Spleen (tissue), 11 donors: ENCODE results near the gene COL23A1. TPM values are rescaled to one million over a fixed set of nuclear protein-coding genes. Genes with fewer than 3 reads are reported as not detected.

Source experiments
- DNase-seq: peaks from one replicate; pipeline ENCODE4 v3.0.0-alpha.2; 2020
- H3K27ac ChIP-seq, 8 donors: fragments of 200-600 bp; sonication (generic) in 7 of 8; 1 replicate in 4 of 8; 2 replicates in 4 of 8; pipeline versions ENCODE4 v1.5.0 to v1.8.0; 2016 to 2021; ENCODE audit warnings: inconsistent platforms in 4 of 8, mild to moderate bottlenecking in 4 of 8, moderate library complexity in 1 of 8
- H3K27me3 ChIP-seq, 7 donors: fragments of 200-600 bp; sonication (generic) in 6 of 7; replicated peaks in 1 of 7; 1 replicate in 4 of 7; 2 replicates in 3 of 7; pipeline versions ENCODE4 v1.5.0 to v1.8.0; 2016 to 2021; ENCODE audit warnings: inconsistent platforms in 3 of 7, mild to moderate bottlenecking in 1 of 7
- H3K36me3 ChIP-seq, 6 donors: fragments of 200-600 bp; sonication (generic) in 5 of 6; 1 replicate in 4 of 6; 2 replicates in 2 of 6; pipeline versions ENCODE4 v1.5.0 to v1.8.0; 2016 to 2021; ENCODE audit warnings: inconsistent platforms in 2 of 6
- H3K4me1 ChIP-seq, 6 donors: fragments of 200-600 bp; sonication (generic) in 5 of 6; 1 replicate in 3 of 6; 2 replicates in 3 of 6; pipeline versions ENCODE4 v1.5.0 to v1.8.0; 2016 to 2021; ENCODE audit warnings: inconsistent platforms in 3 of 6
- H3K4me3 ChIP-seq, 8 donors: fragments of 200-600 bp; sonication (generic) in 7 of 8; 1 replicate in 4 of 8; 2 replicates in 4 of 8; pipeline versions ENCODE4 v1.5.0 to v1.8.0; 2016 to 2021; ENCODE audit warnings: inconsistent platforms in 4 of 8, mild to moderate bottlenecking in 4 of 8, moderate library complexity in 2 of 8
- H3K9me3 ChIP-seq, 8 donors: fragments of 200-600 bp; sonication (generic) in 7 of 8; 1 replicate in 4 of 8; 2 replicates in 4 of 8; pipeline versions ENCODE4 v1.5.0 to v1.8.0; 2016 to 2021; ENCODE audit warnings: inconsistent platforms in 4 of 8
- CTCF ChIP-seq, 11 experiments: fragments of 200-600 bp in 7 of 11; fragments of 450-650 bp in 4 of 11; sonication (generic) in 4 of 11; IDR thresholded peaks in 8 of 11; conservative IDR thresholded peaks in 3 of 11; 1 replicate in 7 of 11; 2 replicates in 4 of 11; pipeline versions ENCODE4 v1.4.0 to v1.8.0; 2016 to 2021; ENCODE audit warnings: antibody characterized with exemption in 11 of 11, inconsistent platforms in 4 of 11, mild to moderate bottlenecking in 1 of 11
- POLR2A ChIP-seq, 3 donors: fragments of 450-650 bp; IDR thresholded peaks; one replicate each; pipeline ENCODE4 v1.5.1; 2017; ENCODE audit warnings: antibody characterized with exemption in 3 of 3, mild to moderate bottlenecking in 1 of 3
- POLR2AphosphoS5 ChIP-seq, 3 donors: sonication (generic); formaldehyde crosslinking; IDR thresholded peaks; one replicate each; pipeline ENCODE4 v1.5.1; 2017; ENCODE audit warnings: antibody characterized with exemption in 3 of 3
- WGBS, 5 donors: extraction: QIAGEN DNeasy Blood & Tissue Kit in 3 of 5; methylation state at CpG; one replicate each; pipeline versions ENCODE4 v1.1.5 to v1.1.7; 2013 to 2018; 5-methylcytosine and 5-hydroxymethylcytosine counted together
- intact Hi-C: fragments of 100-400 bp; cut with DNase I; formaldehyde crosslinking; loops from one replicate; pipeline ENCODE4 v1.15.0; 2023; ENCODE audit warnings: low total_unique reads
- polyA plus RNA-seq, 3 donors: library from polyadenylated mRNA; stranded (reverse); fragments of 200-250 nt; gene quantifications; one replicate each; pipeline ENCODE4 v1.2.1, GENCODE V29; 2013
- total RNA-seq, 7 donors: library from RNA; depleted of rRNA in 3 of 7; stranded (reverse); fragments of >200 nt in 3 of 7; fragmentation: NEBNext Ultra II Directional in 4 of 7; extraction: Animal tissue kit (Norgen Biotek cat#: 25700) in 4 of 7; gene quantifications; one replicate each; pipeline versions ENCODE4 v1.1.0 to v1.2.1, GENCODE V29; 2016 to 2021
- donor health status: healthy with polysubstance abuse.
- donor health status: DM: no; HTN: no; CAD: no; lungs with moderate emphysema.
- donor health status: DM: no; HTN: no; CAD: no.
- donor health status: Bipolar disorder and iron deficiency.
- donor health status: healthy.
- donor health status: DM: no; HTN: no; CAD: no.
- donor health status: DM: yes; HTN: yes; CAD: no.

COL23A1 gene
- total and polyA plus RNA-seq, 10 donors, result 0.63 to 3.8 (median 1.9) TPM

- TF ChIP-seq CTCF (IDR thresholded peaks at IDR 0.05 in 8 of 11, conservative IDR thresholded peaks at IDR 0.05 in 3 of 11), result no peak
- TF ChIP-seq POLR2AphosphoS5 (IDR thresholded peaks at IDR 0.05), result no peak
- TF ChIP-seq POLR2A (IDR thresholded peaks at IDR 0.05), result no peak
- DNase-seq, result no peak
Observed at GRCh38 chr5:178474562-178475184, 115.5 kb downstream of the COL23A1 start.

GRCh38 chr5:178473854-178474253, 116.3 kb downstream of the COL23A1 start:
- intact Hi-C loops, result no loop called here
- TF ChIP-seq POLR2AphosphoS5 (IDR thresholded peaks at IDR 0.05) (no peak), POLR2A (IDR thresholded peaks at IDR 0.05) (no peak), CTCF (IDR thresholded peaks at IDR 0.05 in 8 of 11, conservative IDR thresholded peaks at IDR 0.05 in 3 of 11) (no peak)
- 23 to 45% (median 34%) methylated on average over 7 of the region's 7 CpGs for WGBS, 5 donors
- Histone ChIP-seq H3K27me3 (no peaks in the 10 kb centered on the region), H3K4me3 (no peak overlapping the region), H3K36me3 (no peaks in the 10 kb centered on the region), H3K27ac (no peak overlapping the region), H3K4me1 (peaks cover 0 to 53% (median 12%) of the 10 kb centered on the region in 6 donors), H3K9me3 (peaks cover 0 to 5% (median 0%) of the 10 kb centered on the region in 8 donors)
- no peak for DNase-seq

More at GRCh38 chr5:178474562-178475184, 115.5 kb downstream of the COL23A1 start:
- intact Hi-C loops, result no loop called here
- Histone ChIP-seq H3K27me3 (no peaks in the 10 kb centered on the region), H3K4me3 (no peak overlapping the region), H3K4me1 (peaks cover 0 to 52% (median 12%) of the 10 kb centered on the region in 6 donors), H3K27ac (no peak overlapping the region), H3K9me3 (peaks cover 0 to 5% (median 0%) of the 10 kb centered on the region in 8 donors), H3K36me3 (no peaks in the 10 kb centered on the region)
- WGBS, 5 donors, result 84 to 93% (median 87%) methylated on average over 7 of the region's 7 CpGs

- H3K36me3 ChIP-seq, result no peaks in the 10 kb centered on the region
- intact Hi-C loops, result no loop called here
- H3K4me3 ChIP-seq, result no peak overlapping the region
- H3K27ac ChIP-seq, result no peak overlapping the region
- peaks cover 0 to 5% (median 0%) of the 10 kb centered on the region in 8 donors for H3K9me3 ChIP-seq
- no peak for TF ChIP-seq CTCF (IDR thresholded peaks at IDR 0.05 in 8 of 11, conservative IDR thresholded peaks at IDR 0.05 in 3 of 11)
- no peak for TF ChIP-seq POLR2AphosphoS5 (IDR thresholded peaks at IDR 0.05)
- no peak for TF ChIP-seq POLR2A (IDR thresholded peaks at IDR 0.05)
- H3K4me1 ChIP-seq, result peaks cover 0 to 53% (median 16%) of the 10 kb centered on the region in 6 donors
- 73 to 90% (median 86%) methylated on average over 4 of the region's 4 CpGs for WGBS, 5 donors
- no peak for DNase-seq
- no peaks in the 10 kb centered on the region for H3K27me3 ChIP-seq
Observed at GRCh38 chr5:178472138-178472537, 118.1 kb downstream of the COL23A1 start.

GRCh38 chr5:178471711-178472110, 118.5 kb downstream of the COL23A1 start:
- Histone ChIP-seq H3K27ac (no peak overlapping the region), H3K4me3 (no peak overlapping the region), H3K27me3 (no peaks in the 10 kb centered on the region), H3K4me1 (peaks cover 0 to 53% (median 16%) of the 10 kb centered on the region in 6 donors), H3K9me3 (peaks cover 0 to 5% (median 0%) of the 10 kb centered on the region in 8 donors), H3K36me3 (no peaks in the 10 kb centered on the region)
- intact Hi-C loops, result no loop called here
- 82 to 90% (median 83%) methylated on average over 8 of the region's 8 CpGs for WGBS, 5 donors
- DNase-seq, result no peak
- TF ChIP-seq POLR2A (IDR thresholded peaks at IDR 0.05) (no peak), POLR2AphosphoS5 (IDR thresholded peaks at IDR 0.05) (no peak), CTCF (IDR thresholded peaks at IDR 0.05 in 8 of 11, conservative IDR thresholded peaks at IDR 0.05 in 3 of 11) (no peak)
